ENCODE measurements around the gene PNPLA2. TPM values are rescaled to one million over a fixed set of nuclear protein-coding genes. Genes with fewer than 3 reads are reported as not detected.

Gene PNPLA2
- polyA plus RNA-seq, 3 donors: 26.8 to 321 (median 35.0) TPM

- intact Hi-C loops (cut with micrococcal nuclease): no loop called here
- Histone ChIP-seq H3K9me3 (replicated peaks in 1 of 2; ENCODE audit: control insufficient read depth in 1 of 2, insufficient read depth in 1 of 2, low read length in 2 of 2) (no peaks in the 10 kb centered on the region), H3K4me1 (ENCODE audit: control insufficient read depth in 1 of 2, insufficient read depth in 2 of 2, low read length in 2 of 2) (no peaks in the 10 kb centered on the region), H3K27me3 (ENCODE audit: control insufficient read depth in 2 of 2, insufficient read depth in 2 of 2, low read length in 2 of 2) (no peaks in the 10 kb centered on the region), H3K79me2 (ENCODE audit: insufficient read depth, low read length) (no peaks in the 10 kb centered on the region), H3K27ac (ENCODE audit: low read depth in 1 of 2, low read length in 2 of 2) (no peak overlapping the region), H3K9ac (ENCODE audit: insufficient read depth, low read length, poor library complexity, severe bottlenecking) (no peak overlapping the region), H3K4me2 (replicated peaks; ENCODE audit: extremely low read depth, low read length, poor library complexity, severe bottlenecking) (no peak overlapping the region), H2AFZ (ENCODE audit: insufficient read depth, low read depth, low read length, poor library complexity, severe bottlenecking) (no peak overlapping the region), H3K36me3 (replicated peaks in 1 of 2; ENCODE audit: control insufficient read depth in 1 of 2, insufficient read depth in 2 of 2, low read length in 2 of 2) (peaks cover 0 to 3% of the 10 kb centered on the region in 2 donors), H4K20me1 (ENCODE audit: insufficient read depth, low read length) (peaks cover 56% of the 10 kb centered on the region), H3K4me3 (replicated peaks in 1 of 3; ENCODE audit: low read depth in 2 of 3, low read length in 3 of 3) (no peak overlapping the region)
- Mint-ChIP-seq H3K36me3 (no peaks in the 10 kb centered on the region), H3K27me3 (ENCODE audit: low read depth in 3 of 3) (peaks cover 0 to 5% (median 2%) of the 10 kb centered on the region in 3 donors), H3K4me1 (peaks cover 8% of the 10 kb centered on the region), H3K27ac (no peak overlapping the region), H3K9me3 (peaks cover 0 to 2% (median 0%) of the 10 kb centered on the region in 7 donors), H3K4me3 (no peak overlapping the region)
- no peak for TF ChIP-seq CTCF (IDR thresholded peaks at IDR 0.05)
- no peak for DNase-seq
- WGBS (ENCODE audit: insufficient coverage): 74% methylated on average over 13 of the region's 31 CpGs
Observed at GRCh38 chr11:859394-860131, 40.8 kb downstream of the PNPLA2 start.

GRCh38 chr11:860234-861104 is 41.8 kb downstream of the PNPLA2 start:
- peaks cover 47% of the 10 kb centered on the region for H4K20me1 ChIP-seq (ENCODE audit: insufficient read depth, low read length)

More at GRCh38 chr11:860234-861104, 41.8 kb downstream of the PNPLA2 start:
- Mint-ChIP-seq H3K36me3 (peaks cover 0 to under 1% of the 10 kb centered on the region in 2 donors), H3K4me3 (no peak overlapping the region), H3K27ac (no peak overlapping the region), H3K27me3 (ENCODE audit: low read depth in 3 of 3) (peaks cover 0 to 5% (median 2%) of the 10 kb centered on the region in 3 donors), H3K4me1 (peaks cover 8% of the 10 kb centered on the region), H3K9me3 (peaks cover 0 to 2% (median 0%) of the 10 kb centered on the region in 7 donors)
- no peak for DNase-seq
- no peak overlapping the region for H3K4me2 ChIP-seq (replicated peaks; ENCODE audit: extremely low read depth, low read length, poor library complexity, severe bottlenecking)
- H2AFZ ChIP-seq (ENCODE audit: insufficient read depth, low read depth, low read length, poor library complexity, severe bottlenecking): no peak overlapping the region
- H3K27ac ChIP-seq (ENCODE audit: low read depth in 1 of 2, low read length in 2 of 2): no peak overlapping the region
- H3K4me1 ChIP-seq (ENCODE audit: control insufficient read depth in 1 of 2, insufficient read depth in 2 of 2, low read length in 2 of 2): no peaks in the 10 kb centered on the region
- H3K79me2 ChIP-seq (ENCODE audit: insufficient read depth, low read length): no peaks in the 10 kb centered on the region
- intact Hi-C loops (cut with micrococcal nuclease): no loop called here
- no peak for TF ChIP-seq CTCF (IDR thresholded peaks at IDR 0.05)
- no peak overlapping the region for H3K9ac ChIP-seq (ENCODE audit: insufficient read depth, low read length, poor library complexity, severe bottlenecking)
- H3K36me3 ChIP-seq (replicated peaks in 1 of 2; ENCODE audit: control insufficient read depth in 1 of 2, insufficient read depth in 2 of 2, low read length in 2 of 2): peaks cover under 1 to 3% of the 10 kb centered on the region in 2 donors
- no peaks in the 10 kb centered on the region for H3K9me3 ChIP-seq (replicated peaks in 1 of 2; ENCODE audit: control insufficient read depth in 1 of 2, insufficient read depth in 1 of 2, low read length in 2 of 2)
- 85% methylated on average over 16 of the region's 21 CpGs for WGBS (ENCODE audit: insufficient coverage)
- H3K4me3 ChIP-seq (replicated peaks in 1 of 3; ENCODE audit: low read depth in 2 of 3, low read length in 3 of 3): no peak overlapping the region
- H3K27me3 ChIP-seq (ENCODE audit: control insufficient read depth in 2 of 2, insufficient read depth in 2 of 2, low read length in 2 of 2): no peaks in the 10 kb centered on the region
